GM19238 (cell line): ENCODE data around the gene KRTAP4-4.
"Not testable (repeated sequence)": the region's sequence is repeated elsewhere in the genome, so short reads cannot be mapped to it uniquely, and the experiment has no call there.

Experiments
- DNase-seq: peaks from one replicate; pipeline ENCODE4 v3.0.0; 2011; ENCODE audit warnings: low spot score; ENCODE audit not compliant: insufficient read length

The KRTAP4-4 gene

GRCh38 chr17:41148971-41149651, 11.4 kb downstream of the KRTAP4-4 start:
- DNase-seq: not testable (repeated sequence)

- DNase-seq: no peak
Measured at GRCh38 chr17:41147531-41148204, 12.9 kb downstream of the KRTAP4-4 start.

DNA sequence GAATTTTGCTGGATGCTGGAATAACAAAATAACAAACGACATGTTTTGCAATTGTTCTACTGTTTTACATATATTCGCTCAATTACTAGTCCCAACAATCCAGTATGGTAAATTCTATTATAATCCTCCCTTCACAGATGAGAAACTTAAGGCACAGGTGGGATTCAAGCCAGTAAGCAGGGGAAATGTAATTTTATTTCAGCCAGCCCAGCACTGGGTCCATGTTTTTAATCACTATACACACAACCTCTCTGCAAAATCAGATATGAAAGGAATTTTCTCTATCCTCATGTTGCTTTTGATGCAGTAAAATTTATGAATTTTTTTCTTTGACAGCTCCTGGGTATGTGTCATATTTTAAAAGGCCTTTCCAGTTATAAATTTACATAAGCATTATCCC, 15.3 kb downstream of the KRTAP4-4 start:
- no peak for DNase-seq

DNA sequence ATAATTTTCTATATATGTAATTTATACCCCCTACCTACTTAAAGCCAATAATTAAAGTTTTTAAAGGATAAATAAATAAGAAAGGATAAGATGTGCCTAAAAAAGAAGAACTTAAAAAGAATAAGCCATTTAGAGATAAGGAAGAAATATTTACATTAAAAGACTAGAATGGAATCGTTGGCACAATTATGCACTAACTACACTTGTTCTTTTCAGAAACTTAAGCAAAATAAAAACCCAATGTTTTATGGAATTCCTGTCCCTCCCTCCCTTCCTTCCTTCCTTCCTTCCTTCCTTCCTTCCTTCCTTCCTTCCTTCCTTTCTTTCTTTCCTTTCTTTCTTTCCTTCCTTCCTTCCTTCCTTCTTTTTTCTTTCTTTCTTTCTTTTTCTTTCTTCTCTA, 15.7 kb downstream of the KRTAP4-4 start:
- DNase-seq: no peak

GRCh38 chr17:41141361-41141760, 19.2 kb downstream of the KRTAP4-4 start:
- DNase-seq: no peak

- DNase-seq: no peak
Measured at GRCh38 chr17:41140360-41141131, 20.0 kb downstream of the KRTAP4-4 start, which contains the start of gene KRTAP4-6. Gene KRTAP4-6 (minus strand): TSS chr17:41140544. CDS start chr17:41140487, 57 bp downstream.

DNA sequence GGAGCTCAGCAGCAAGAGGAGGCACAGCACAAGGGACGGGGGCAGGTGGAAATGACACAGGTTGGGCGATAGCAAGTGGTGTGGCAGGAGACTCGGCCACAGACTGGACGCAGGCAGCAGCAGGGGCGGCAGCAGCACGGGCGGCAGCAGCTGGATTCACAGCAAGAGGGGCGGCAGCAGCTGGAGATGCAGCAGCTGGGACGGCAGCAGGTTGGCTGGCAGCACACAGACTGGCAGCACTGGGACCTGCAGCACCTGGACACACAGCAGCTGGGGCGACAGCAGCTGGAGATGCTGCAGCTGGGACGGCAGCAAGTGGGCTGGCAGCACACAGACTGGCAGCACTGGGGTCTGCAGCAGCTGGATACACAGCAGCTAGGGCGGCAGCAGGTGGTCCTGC, 20.7 kb downstream of the KRTAP4-4 start:
- DNase-seq: not testable (repeated sequence)

DNA sequence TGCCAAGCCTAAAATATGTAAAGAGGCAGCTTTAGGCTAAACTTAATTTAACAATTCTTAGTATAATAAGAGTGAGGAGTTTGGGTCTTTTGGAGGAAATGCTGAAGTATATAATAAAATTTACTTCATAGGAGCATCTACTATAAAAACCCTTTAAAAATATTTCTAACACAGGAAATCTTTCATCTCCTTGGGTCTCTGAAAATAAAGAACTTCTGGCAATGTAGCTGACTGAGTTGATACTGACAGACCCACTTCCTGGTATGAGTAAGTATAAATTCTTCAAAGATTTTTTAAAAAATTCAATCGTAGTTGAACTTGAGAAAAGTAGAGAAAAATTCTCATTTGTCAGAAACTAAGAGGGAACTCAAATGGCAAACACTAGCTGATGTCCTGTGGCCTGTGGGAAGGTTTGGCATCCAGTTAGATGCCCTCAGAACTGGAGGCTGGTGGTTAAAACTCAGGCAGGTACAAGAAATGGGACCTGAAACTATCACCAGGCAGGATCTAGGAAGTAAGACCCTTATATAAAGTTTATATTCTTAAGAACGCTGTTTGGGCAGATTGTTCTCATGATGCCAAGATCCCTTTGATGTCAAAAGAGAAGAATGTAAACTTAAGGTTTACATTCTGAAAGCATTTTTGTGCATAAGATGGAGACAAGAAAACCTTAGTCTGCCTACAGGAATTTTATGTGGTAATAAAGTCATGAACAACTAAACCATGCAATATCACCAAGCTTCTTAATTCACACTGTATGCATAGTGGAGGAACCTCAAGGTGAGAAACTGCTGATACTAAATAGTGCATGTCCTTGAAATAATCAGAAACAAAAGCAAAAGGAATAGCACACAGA, 26.4 kb downstream of the KRTAP4-4 start:
- DNase-seq: no peak

DNA sequence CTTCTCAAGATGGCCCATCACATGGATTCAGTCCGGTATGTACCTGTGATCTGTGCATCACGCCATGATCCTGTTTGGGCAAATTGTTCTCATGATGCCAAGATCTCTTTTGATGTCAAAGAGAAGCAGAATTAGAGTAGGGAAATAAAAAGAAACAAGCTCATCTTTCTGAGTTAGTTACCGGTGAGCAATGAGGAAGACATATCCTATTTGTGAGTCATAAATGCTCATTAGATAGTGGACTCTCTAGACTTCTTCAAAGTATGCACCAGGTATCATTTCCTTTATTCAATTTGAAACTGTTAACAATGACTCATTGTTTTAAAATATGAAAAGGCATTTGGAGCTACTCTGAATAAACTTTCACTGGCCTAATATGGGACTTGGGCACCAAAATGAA, 28.6 kb downstream of the KRTAP4-4 start:
- no peak for DNase-seq

- no peak for DNase-seq
Measured at GRCh38 chr17:41127371-41127770, 33.2 kb downstream of the KRTAP4-4 start.

- DNase-seq: no peak
Measured at GRCh38 chr17:41126412-41126811, 34.1 kb downstream of the KRTAP4-4 start.

DNA sequence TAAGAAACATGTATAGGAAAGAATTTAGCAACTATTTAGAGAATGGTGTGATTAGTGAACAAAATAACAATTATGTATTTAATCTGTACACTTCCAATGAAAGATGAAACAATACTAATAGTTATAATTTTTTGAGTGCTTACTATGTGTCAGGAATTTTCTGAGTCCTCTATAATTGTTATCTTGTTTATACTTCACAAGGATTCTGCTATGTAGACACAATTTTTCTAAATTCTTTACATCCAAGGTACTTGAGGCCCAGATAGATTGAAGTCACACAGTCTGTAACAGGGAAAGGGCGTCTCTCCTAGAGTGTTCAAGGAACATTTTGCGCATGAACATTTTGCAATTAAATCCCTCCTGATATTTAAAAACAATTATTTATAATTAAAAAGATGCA, 35.5 kb downstream of the KRTAP4-4 start:
- DNase-seq: no peak

- DNase-seq: not testable (repeated sequence)
Measured at GRCh38 chr17:41123991-41124371, 36.6 kb downstream of the KRTAP4-4 start, which contains the start of gene KRTAP4-12. Gene KRTAP4-12 (minus strand): TSS chr17:41124182. CDS start chr17:41124122, 60 bp downstream.

DNA sequence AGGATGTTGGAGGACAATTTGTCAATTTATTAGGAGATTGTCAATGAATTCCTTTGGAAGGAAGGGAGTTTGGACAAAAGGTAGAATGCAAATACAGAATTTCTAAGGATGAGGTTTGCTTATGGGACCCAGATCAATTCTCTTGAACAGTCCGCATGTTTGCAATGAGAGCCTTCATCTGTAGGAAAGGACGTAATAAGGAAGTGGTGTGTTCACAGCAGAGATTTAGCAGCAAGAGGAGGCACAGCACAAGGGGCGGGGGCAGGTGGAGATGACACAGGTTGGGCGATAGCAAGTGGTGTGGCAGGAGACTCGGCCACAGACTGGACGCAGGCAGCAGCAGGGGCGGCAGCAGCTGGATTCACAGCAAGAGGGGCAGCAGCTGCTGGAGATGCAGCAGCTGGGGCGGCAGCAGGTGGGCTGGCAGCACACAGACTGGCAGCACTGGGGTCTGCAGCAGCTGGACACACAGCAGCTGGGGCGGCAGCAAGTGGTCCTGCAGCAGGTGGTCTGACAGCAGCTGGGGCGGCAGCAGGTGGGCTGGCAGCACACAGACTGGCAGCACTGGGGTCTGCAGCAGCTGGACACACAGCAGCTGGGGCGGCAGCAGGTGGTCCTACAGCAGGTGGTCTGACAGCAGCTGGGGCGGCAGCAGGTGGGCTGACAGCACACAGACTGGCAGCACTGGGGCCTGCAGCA, 37.1 kb downstream of the KRTAP4-4 start:
- not testable (repeated sequence) for DNase-seq

- no peak for DNase-seq
Measured at GRCh38 chr17:41121742-41122141, 38.8 kb downstream of the KRTAP4-4 start.

DNA sequence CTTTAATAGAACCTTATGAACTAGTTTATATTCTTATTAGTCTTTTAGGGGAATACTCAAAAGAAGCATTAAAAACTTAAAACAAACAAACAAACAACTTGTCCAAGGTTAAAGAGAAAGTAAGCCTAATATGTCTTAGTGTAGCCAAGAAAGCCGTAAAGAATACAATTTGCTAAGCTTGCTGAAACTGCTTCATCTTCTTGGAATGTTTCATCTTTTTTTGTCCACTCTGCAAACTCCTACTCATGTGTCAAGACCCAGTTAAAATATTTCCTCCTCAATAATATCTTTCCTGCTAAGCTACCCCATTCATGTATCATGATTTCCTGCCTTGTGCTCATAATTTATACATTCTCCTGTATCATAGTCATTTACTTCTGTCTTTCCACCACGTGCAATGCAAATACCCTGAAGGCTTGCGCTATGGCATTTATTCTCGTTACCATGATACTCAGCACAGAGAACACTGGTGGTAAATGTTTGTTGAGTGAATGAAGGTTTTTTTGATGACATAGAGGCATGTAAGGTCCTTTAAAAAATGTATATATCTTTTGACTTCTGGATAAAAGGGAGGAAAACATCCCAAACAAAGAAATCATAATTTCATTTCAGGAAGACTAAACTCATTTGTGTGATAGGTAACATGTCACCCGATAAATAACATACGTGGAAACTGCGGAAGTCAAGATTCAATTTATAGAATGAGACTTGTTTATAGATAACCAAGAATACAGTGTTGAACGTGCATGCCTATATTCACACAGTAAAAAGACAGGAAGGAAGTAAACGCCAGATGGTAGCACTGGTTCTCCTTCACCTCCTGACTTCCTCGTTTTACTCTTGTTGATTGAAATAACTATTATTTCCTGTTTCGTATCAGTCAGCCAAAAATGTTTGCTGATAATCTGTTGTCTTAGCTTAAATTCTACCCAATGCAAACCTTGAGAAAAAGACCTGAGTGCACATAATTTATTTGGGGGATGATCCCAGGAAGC, 40.6 kb downstream of the KRTAP4-4 start:
- not testable (repeated sequence) for DNase-seq

DNA sequence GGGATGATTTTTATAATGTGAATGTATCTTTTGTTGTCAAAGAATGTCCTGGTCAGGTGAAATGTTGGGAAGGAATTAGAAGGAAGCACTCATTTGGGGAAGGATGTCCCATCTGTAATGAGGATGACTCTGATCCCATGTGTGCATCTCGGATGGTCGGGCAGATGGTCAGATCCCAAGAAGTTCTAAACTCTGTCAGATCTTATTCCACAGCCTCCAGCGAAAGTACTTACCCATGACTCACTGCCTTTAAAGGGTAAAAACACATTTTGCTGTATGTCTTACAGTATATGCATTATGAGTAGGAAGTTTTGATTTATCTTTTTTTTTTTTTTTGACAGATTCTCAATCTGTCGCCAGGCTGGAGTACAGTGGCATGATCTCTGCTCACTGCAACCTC, 41.8 kb downstream of the KRTAP4-4 start:
- DNase-seq: no peak

DNA sequence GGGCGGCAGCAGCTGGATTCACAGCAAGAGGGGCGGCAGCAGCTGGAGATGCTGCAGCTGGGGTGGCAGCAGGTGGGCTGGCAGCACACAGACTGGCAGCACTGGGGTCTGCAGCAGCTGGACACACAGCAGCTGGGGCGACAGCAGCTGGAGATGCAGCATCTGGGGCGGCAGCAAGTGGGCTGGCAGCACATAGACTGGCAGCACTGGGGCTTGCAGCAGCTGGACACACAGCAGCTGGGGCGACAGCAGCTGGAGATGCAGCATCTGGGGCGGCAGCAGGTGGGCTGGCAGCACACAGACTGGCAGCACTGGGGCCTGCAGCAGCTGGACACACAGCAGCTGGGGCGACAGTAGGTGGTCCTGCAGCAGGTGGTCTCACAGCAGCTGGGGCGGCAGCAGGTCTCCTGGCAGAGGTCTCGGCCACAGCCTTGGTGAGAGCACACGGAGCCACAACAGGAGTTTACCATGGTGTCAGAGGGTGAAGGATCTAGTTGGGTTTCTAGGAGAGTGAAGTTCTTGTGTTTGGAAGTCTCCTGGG, 42.6 kb downstream of the KRTAP4-4 start, which contains the start of gene KRTAP4-11:
KRTAP4-11 (minus strand) TSS at position 528 of the 541 bp plus-strand sequence; CDS start at position 470, 58 bp downstream.
- DNase-seq: not testable (repeated sequence)

DNA sequence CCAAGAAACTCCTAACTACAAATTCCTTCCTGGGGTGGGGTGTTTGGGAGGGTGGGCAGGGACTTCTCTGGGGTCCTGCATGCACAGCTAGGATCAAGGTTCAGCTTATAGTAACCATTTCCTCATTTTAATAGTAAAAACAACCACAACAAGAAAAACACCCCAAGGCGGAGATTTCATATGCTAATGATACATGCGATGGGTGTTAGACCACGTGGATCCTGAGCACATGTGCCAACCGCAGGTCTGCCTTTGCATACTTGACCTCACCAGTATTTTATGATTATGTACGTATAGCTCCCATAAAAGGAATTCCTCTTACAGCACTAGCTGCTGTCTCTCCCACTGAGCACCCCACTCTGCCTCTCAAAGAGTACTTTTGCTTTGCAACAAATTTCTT, 44.3 kb downstream of the KRTAP4-4 start:
- DNase-seq: no peak
